MM.1S (cell line): Measurements from ENCODE around the gene CA9.

Experiments used
- CTCF ChIP-seq: fragments of 300-600 bp; sonication (generic); IDR thresholded peaks from 2 replicates; pipeline ENCODE4 v1.5.1; 2016; ENCODE audit warnings: antibody characterized with exemption, low read length, mixed read lengths
- EZH2phosphoT487 ChIP-seq: fragments of 300-600 bp; sonication (generic); IDR thresholded peaks from 2 replicates; pipeline ENCODE4 v1.6.1; 2018; ENCODE audit warnings: antibody characterized with exemption, low read length

DNA sequence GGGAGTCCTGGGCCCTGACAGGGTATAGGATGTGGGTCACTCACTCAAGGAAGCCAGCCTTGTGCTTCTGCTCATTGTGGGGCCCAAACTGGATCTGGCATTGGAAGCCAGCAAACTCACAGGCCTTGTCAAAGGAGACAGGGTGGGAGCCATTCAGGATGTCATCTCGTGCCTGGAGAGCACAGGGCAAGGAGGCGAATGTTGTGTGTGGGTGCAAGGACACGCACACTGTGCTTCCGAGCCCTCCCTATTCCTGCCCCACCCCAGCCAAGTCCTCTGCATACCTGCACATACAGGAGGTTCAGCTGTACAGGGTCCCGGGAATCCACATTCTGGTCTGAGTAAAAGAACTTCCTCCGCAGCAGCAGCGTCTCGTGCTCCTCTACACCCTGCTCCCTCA is 50.2 kb downstream of the CA9 start:
- no peak for TF ChIP-seq EZH2phosphoT487
- TF ChIP-seq CTCF = no peak
